Karpas-422 (cell line): ENCODE results near the gene SLC25A18. TPM values are rescaled to one million over a fixed set of nuclear protein-coding genes. Genes with fewer than 3 reads are reported as not detected.
"Not testable (repeated sequence)": the region's sequence is repeated elsewhere in the genome, so short reads cannot be mapped to it uniquely, and the experiment has no call there.

Experiments used
- DNase-seq: peaks from one replicate; pipeline ENCODE4 v3.0.0-alpha.2; 2015
- H2AFZ ChIP-seq: fragments of 200-600 bp; sonication (generic); 2 replicates; pipeline ENCODE4 v1.6.1; 2014; ENCODE audit warnings: antibody characterized with exemption, low read length, mixed read lengths
- H3K27ac ChIP-seq: fragments of 200-600 bp; sonication (generic); 2 replicates; pipeline ENCODE4 v1.5.1; 2014; ENCODE audit warnings: mild to moderate bottlenecking, low read length, moderate library complexity
- H3K27me3 ChIP-seq: fragments of 200-600 bp; sonication (generic); 2 replicates; pipeline ENCODE4 v1.6.1; 2014; ENCODE audit warnings: low read length, mixed read lengths
- H3K36me3 ChIP-seq: fragments of 200-600 bp; sonication (generic); 2 replicates; pipeline ENCODE4 v1.6.1; 2014; ENCODE audit warnings: low read length, mixed read lengths; ENCODE audit not compliant: insufficient read depth
- H3K4me1 ChIP-seq: fragments of 200-600 bp; sonication (generic); 2 replicates; pipeline ENCODE4 v1.6.1; 2014; ENCODE audit warnings: mild to moderate bottlenecking, low read length, mixed read lengths
- H3K4me2 ChIP-seq: fragments of 200-600 bp; sonication (generic); 2 replicates; pipeline ENCODE4 v1.6.1; 2014; ENCODE audit warnings: low read length, low read depth, mild to moderate bottlenecking; ENCODE audit not compliant: poor library complexity, severe bottlenecking
- H3K4me3 ChIP-seq: fragments of 200-600 bp; sonication (generic); 2 replicates; pipeline ENCODE4 v1.5.1; 2014; ENCODE audit warnings: mild to moderate bottlenecking, antibody characterized with exemption, low read length, mixed read lengths
- H3K79me2 ChIP-seq: fragments of 200-600 bp; sonication (generic); 2 replicates; pipeline ENCODE4 v1.6.1; 2014; ENCODE audit warnings: mild to moderate bottlenecking, low read length, mixed read lengths
- H3K9ac ChIP-seq: fragments of 200-600 bp; sonication (generic); 2 replicates; pipeline ENCODE4 v1.6.0; 2014; ENCODE audit warnings: low read length
- H3K9me2 ChIP-seq: fragments of 200-600 bp; sonication (generic), shearing (Covaris generic); replicated peaks from 2 replicates; pipeline ENCODE4 v1.6.0; 2014; ENCODE audit warnings: mild to moderate bottlenecking, low read length, moderate library complexity; ENCODE audit not compliant: insufficient read depth
- H3K9me3 ChIP-seq: fragments of 300-700, 200-600 bp; sonication (generic); 2 replicates; pipeline ENCODE4 v1.6.1; 2014; ENCODE audit warnings: low read length, mixed read lengths
- H4K20me1 ChIP-seq: fragments of 200-600 bp; sonication (generic); 2 replicates; pipeline ENCODE4 v1.6.1; 2014; ENCODE audit warnings: mild to moderate bottlenecking, antibody characterized with exemption, low read length, low read depth; ENCODE audit not compliant: insufficient read depth
- total RNA-seq: library from RNA; depleted of rRNA; stranded (reverse); fragments of >200 nt; shearing (Covaris generic); gene quantifications from 2 replicates; pipeline ENCODE4 v1.2.3, GENCODE V29; 2014; ENCODE audit warnings: low replicate concordance; rRNA removed

SLC25A18 gene, protein sequence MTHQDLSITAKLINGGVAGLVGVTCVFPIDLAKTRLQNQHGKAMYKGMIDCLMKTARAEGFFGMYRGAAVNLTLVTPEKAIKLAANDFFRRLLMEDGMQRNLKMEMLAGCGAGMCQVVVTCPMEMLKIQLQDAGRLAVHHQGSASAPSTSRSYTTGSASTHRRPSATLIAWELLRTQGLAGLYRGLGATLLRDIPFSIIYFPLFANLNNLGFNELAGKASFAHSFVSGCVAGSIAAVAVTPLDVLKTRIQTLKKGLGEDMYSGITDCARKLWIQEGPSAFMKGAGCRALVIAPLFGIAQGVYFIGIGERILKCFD
- not detected in 2 replicates for total RNA-seq

DNA sequence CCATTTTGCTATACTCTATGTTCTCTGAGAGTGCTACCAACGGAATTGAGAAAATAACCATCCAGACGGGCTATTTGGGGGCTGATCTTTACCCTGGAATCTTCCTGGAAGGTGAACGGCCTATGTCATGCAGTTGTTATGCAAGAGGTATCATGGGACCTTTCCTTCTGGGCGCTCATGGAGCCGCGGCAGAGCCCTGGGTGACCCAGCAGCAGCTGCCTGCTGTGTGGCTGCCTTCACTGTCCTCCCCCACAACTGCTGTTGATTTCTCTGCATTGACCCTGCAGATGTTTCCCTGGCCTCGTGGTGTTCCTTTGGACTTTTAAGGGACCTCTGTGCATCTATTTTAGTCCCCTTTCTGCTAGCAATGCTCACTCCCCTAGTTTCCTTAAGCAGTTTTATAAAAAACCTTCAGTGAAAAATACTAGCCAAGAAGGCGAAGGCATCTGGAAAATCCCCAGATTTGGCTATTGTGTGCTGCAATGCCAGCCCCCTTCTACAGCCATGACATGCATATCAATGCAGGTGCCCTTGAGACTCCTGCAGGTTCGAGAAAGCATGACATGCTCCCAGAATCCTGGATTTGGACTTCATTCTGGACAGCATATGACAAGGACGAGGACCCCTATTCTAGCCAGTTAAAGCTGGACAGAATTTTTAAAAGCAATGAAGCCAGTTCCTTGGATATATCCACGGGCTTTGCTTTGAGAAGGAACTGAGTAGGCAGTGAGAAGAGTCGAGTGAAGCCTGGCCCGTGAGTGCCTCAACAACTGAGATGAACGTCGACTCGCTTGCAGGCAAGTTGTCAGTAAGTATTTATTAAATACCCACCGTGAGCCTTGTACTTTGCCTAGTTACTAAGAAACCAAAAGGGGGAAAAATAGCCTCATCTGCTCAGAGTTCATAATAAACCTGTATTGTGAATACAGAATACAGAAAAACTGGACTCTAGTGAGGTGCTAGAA, at the start of gene SLC25A18:
TSS of gene SLC25A18 (plus strand) at position 593 of the 965 bp plus-strand sequence. CDS start 16,447 bp downstream, outside the sequence.
- H4K20me1 ChIP-seq: no peaks in the 10 kb centered on the region
- no peak within 1 kb of the TSS for H3K9ac ChIP-seq
- no peaks in the 10 kb centered on the region for H3K27me3 ChIP-seq
- H3K4me1 ChIP-seq: no peaks in the 10 kb centered on the region
- no peak within 1 kb of the TSS for H3K4me2 ChIP-seq
- no peaks in the 10 kb centered on the region for H3K79me2 ChIP-seq
- no peaks in the 10 kb centered on the region for H3K36me3 ChIP-seq
- no peaks in the 10 kb centered on the region for H3K9me2 ChIP-seq
- H3K27ac ChIP-seq: no peak within 1 kb of the TSS
- no peaks in the 10 kb centered on the region for H3K9me3 ChIP-seq
- no peak for DNase-seq
- no peak within 1 kb of the TSS for H2AFZ ChIP-seq
- H3K4me3 ChIP-seq: no peak within 1 kb of the TSS

DNA sequence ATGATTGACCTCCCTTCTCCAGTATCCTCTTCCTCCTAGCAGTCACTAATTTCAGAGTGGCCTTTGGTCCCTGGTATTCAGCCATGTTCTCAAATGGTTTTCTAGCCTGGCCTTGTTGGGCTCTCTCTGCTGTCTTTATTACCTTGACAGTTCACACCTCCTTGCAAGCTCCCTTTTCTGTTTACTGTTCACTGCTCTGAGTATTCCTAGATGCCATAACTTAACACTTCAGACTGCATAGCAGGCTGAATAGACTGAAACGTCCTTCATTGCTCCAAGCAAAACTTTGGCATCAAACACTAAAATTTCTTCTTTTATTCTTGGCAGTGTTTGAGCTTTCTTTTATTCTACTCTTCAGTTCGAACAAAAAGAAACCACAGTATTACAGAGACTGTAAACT, 49.7 kb upstream of the SLC25A18 start:
- no peaks in the 10 kb centered on the region for H3K79me2 ChIP-seq

DNA sequence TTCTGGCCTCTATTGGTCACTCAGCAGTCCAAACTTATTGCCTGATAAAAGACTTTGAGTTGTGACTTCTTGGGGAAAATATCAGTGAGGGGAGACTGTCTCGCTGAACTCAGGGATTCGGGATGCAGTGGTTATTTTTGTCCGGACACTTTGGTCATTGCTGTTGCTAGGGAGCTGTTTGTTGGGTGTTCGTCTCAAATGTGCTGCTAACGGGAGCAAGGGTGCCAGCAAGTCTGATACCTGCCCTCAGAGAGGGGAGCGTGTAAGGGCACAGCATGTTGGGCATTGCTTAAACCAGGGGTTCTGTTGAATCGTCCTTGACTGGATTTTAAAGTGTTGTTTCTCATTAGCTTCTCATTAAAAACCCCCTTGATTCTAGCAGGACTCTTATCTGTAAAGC, 49.2 kb upstream of the SLC25A18 start:
- Histone ChIP-seq H3K27me3 (no peaks in the 10 kb centered on the region), H4K20me1 (no peaks in the 10 kb centered on the region), H3K4me3 (no peak overlapping the region), H3K27ac (no peak overlapping the region), H3K79me2 (no peaks in the 10 kb centered on the region), H3K36me3 (no peaks in the 10 kb centered on the region), H3K4me1 (no peaks in the 10 kb centered on the region), H3K9me3 (no peaks in the 10 kb centered on the region), H3K9ac (no peak overlapping the region), H3K4me2 (no peak overlapping the region), H3K9me2 (no peaks in the 10 kb centered on the region), H2AFZ (no peak overlapping the region)
- DNase-seq: no peak

More for the DNA sequence above, 49.7 kb upstream of the SLC25A18 start:
- H3K9me2 ChIP-seq: no peaks in the 10 kb centered on the region
- no peak overlapping the region for H3K27ac ChIP-seq
- no peak overlapping the region for H3K4me3 ChIP-seq
- no peaks in the 10 kb centered on the region for H4K20me1 ChIP-seq
- no peaks in the 10 kb centered on the region for H3K4me1 ChIP-seq
- H3K36me3 ChIP-seq: no peaks in the 10 kb centered on the region
- DNase-seq: no peak
- H3K27me3 ChIP-seq: no peaks in the 10 kb centered on the region
- H2AFZ ChIP-seq: no peak overlapping the region
- H3K4me2 ChIP-seq: no peak overlapping the region
- no peaks in the 10 kb centered on the region for H3K9me3 ChIP-seq
- H3K9ac ChIP-seq: no peak overlapping the region

DNA sequence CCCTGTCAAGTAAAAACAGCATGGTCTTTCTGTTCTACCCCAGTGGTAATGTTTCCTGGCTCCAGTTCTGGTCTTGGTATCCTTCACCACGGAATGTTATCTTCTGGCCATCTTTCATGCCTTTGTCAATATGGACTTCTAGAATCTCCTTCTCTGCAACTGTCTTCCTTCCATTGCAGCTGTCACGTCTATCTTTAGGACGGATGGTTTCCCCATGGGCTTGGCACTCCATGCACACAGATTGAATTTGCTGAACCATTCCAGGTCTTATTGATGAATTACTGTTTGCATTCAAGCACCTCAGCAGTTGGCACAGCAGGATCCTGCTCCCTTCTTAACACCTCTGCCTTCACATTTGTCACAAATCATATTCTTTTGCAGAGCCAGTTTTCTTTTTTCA, 44.9 kb upstream of the SLC25A18 start:
- Histone ChIP-seq H4K20me1 (no peaks in the 10 kb centered on the region), H3K4me1 (no peaks in the 10 kb centered on the region), H3K27ac (no peak overlapping the region), H3K9me3 (no peaks in the 10 kb centered on the region), H3K36me3 (no peaks in the 10 kb centered on the region), H3K9me2 (no peaks in the 10 kb centered on the region), H3K9ac (no peak overlapping the region), H3K4me3 (no peak overlapping the region), H3K4me2 (no peak overlapping the region), H2AFZ (no peak overlapping the region), H3K27me3 (no peaks in the 10 kb centered on the region), H3K79me2 (no peaks in the 10 kb centered on the region)
- no peak for DNase-seq

DNA sequence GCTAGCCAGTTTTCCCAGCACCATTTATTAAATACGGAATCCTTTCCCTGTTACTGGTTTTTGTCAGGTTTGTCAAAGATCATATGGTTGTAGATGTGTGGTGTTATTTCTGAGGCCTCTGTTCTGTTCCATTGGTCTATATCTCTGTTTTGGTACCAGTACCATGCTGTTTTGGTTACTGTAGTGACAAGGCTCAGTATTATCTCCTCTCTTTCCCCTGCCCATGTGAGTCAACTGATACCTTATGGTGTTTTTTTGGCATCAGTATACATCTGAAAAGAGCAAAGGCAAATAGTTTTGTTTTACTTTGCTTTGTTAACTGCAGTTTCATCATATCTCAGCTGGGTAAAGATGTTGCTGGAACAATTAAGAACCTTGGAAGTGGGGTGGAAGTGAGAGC, 41.3 kb upstream of the SLC25A18 start:
- H3K27ac ChIP-seq, H3K4me1 ChIP-seq, H3K9ac ChIP-seq, DNase-seq, H4K20me1 ChIP-seq, H3K27me3 ChIP-seq, H3K36me3 ChIP-seq, H3K9me2 ChIP-seq, H2AFZ ChIP-seq, H3K9me3 ChIP-seq, H3K79me2 ChIP-seq, H3K4me2 ChIP-seq, H3K4me3 ChIP-seq: not testable (repeated sequence)

DNA sequence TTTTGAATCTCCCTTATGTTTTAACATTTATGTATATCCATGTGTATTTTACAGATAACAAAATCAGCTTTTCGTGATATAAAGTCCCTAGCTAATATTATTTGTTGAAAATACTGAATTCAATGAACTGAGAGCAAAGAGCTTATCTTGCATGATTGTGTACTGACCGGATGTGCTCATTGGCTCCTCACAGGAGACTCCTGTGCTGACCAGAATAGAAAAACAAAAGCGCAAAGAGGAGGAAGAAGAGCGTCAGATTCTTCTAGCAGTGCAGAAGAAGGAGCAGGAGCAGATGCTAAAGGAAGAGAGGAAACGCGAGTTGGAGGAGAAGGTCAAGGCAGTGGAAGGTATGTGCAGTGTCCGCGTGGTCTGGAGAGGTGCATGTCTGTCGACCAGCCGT, 39.4 kb upstream of the SLC25A18 start:
- Histone ChIP-seq H3K9ac (no peak overlapping the region), H2AFZ (no peak overlapping the region), H3K4me1 (peaks cover 3% of the 10 kb centered on the region)

DNA sequence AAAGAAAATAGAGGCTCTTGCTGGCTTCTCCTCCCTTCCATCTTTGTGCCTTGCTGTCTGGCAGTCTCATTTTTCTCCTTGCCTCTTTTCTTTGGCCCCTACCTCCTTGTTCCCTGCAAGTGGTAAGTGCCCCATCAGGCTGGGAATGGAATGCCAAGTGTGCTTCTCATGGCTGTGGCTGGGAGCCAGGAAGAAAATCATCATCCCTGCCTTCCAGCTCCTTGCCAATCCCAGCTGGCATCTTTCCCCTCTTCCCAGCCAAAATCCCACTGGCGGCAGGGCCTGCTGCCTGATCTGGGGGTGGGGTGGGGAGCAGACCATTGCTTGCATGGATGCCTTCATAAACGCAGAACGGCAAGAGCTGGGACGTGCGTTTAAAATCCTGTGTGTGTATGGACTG, 27.0 kb upstream of the SLC25A18 start:
- H3K27ac ChIP-seq: no peak overlapping the region
- no peak overlapping the region for H3K9ac ChIP-seq
- H3K9me3 ChIP-seq: no peaks in the 10 kb centered on the region
- no peaks in the 10 kb centered on the region for H3K27me3 ChIP-seq
- no peak overlapping the region for H2AFZ ChIP-seq
- no peak overlapping the region for H3K4me3 ChIP-seq
- no peaks in the 10 kb centered on the region for H3K79me2 ChIP-seq
- DNase-seq: no peak
- no peaks in the 10 kb centered on the region for H3K36me3 ChIP-seq
- no peaks in the 10 kb centered on the region for H3K9me2 ChIP-seq
- H4K20me1 ChIP-seq: no peaks in the 10 kb centered on the region
- no peak overlapping the region for H3K4me2 ChIP-seq
- H3K4me1 ChIP-seq: no peaks in the 10 kb centered on the region

More for the DNA sequence above, 39.4 kb upstream of the SLC25A18 start:
- no peak overlapping the region for H3K4me3 ChIP-seq
- H3K4me2 ChIP-seq: no peak overlapping the region
- H3K9me2 ChIP-seq: no peaks in the 10 kb centered on the region
- H3K36me3 ChIP-seq: no peaks in the 10 kb centered on the region
- no peak for DNase-seq
- no peaks in the 10 kb centered on the region for H3K9me3 ChIP-seq
- no peaks in the 10 kb centered on the region for H3K79me2 ChIP-seq
- H4K20me1 ChIP-seq: no peaks in the 10 kb centered on the region
- H3K27ac ChIP-seq: no peak overlapping the region
- H3K27me3 ChIP-seq: no peaks in the 10 kb centered on the region

DNA sequence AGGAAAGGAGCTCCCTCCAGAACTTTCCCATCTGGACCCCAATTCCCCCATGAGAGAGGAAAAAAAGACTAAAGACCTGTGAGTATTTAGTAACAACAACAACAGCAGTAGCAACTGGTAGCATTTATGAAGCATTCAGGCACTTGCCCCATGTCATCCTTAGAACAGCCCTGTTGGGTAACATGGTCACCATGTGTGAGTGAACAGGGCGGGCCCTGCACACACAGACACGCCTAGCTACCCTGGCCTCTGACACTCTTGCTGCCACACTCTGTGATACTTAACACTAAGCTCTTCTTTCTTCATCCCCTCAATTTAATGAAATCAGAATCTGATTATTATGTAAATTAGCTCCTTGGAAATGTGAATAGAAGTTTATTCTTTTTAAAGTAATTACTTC, 26.1 kb upstream of the SLC25A18 start:
- Histone ChIP-seq H3K9me2 (no peaks in the 10 kb centered on the region), H4K20me1 (no peaks in the 10 kb centered on the region), H3K27ac (no peak overlapping the region), H3K4me3 (no peak overlapping the region), H3K9me3 (no peaks in the 10 kb centered on the region), H3K4me2 (no peak overlapping the region), H2AFZ (no peak overlapping the region), H3K36me3 (no peaks in the 10 kb centered on the region), H3K4me1 (no peaks in the 10 kb centered on the region), H3K9ac (no peak overlapping the region), H3K79me2 (no peaks in the 10 kb centered on the region), H3K27me3 (no peaks in the 10 kb centered on the region)
- no peak for DNase-seq
